GM23248 (cell line): ENCODE measurements around the gene IL31. TPM values are rescaled to one million over a fixed set of nuclear protein-coding genes. Genes with fewer than 3 reads are reported as not detected.

ENCODE experiments used
- DNase-seq: peaks from one replicate; pipeline ENCODE4 v3.0.0-alpha.2; 2015
- H2AFZ ChIP-seq: fragments of 200-600 bp; sonication (generic); 2 replicates; pipeline ENCODE4 v1.6.1; 2016; ENCODE audit warnings: antibody characterized with exemption
- H3F3A ChIP-seq: fragments of 200-600 bp; sonication (generic); 2 replicates; pipeline ENCODE4 v1.6.1; 2016; ENCODE audit warnings: mild to moderate bottlenecking, antibody characterized with exemption, mixed run types; ENCODE audit not compliant: insufficient read depth
- H3K27ac ChIP-seq: fragments of 200-600 bp; sonication (generic); 2 replicates; pipeline ENCODE4 v1.5.1; 2016; ENCODE audit warnings: mild to moderate bottlenecking
- H3K27me3 ChIP-seq: fragments of 200-600 bp; sonication (generic); replicated peaks from 2 replicates; pipeline ENCODE4 v1.6.1; 2016; ENCODE audit warnings: mild to moderate bottlenecking; ENCODE audit not compliant: insufficient read depth
- H3K36me3 ChIP-seq: fragments of 200-600 bp; sonication (generic); 2 replicates; pipeline ENCODE4 v1.6.1; 2016; ENCODE audit warnings: low read depth, mild to moderate bottlenecking
- H3K4me1 ChIP-seq: fragments of 200-600 bp; sonication (generic); 2 replicates; pipeline ENCODE4 v1.6.1; 2016; ENCODE audit warnings: mild to moderate bottlenecking; ENCODE audit not compliant: insufficient read depth
- H3K4me2 ChIP-seq: fragments of 200-600 bp; sonication (generic); one replicate; pipeline ENCODE4 v1.6.1; 2016; ENCODE audit warnings: mild to moderate bottlenecking; ENCODE audit not compliant: unreplicated experiment
- H3K4me3 ChIP-seq: fragments of 200-600 bp; sonication (generic); 2 replicates; pipeline ENCODE4 v1.5.1; 2016; ENCODE audit warnings: mild to moderate bottlenecking
- H3K79me2 ChIP-seq: fragments of 200-600 bp; sonication (generic); 2 replicates; pipeline ENCODE4 v1.6.1; 2016; ENCODE audit warnings: mild to moderate bottlenecking; ENCODE audit not compliant: insufficient read depth
- H3K9ac ChIP-seq: fragments of 200-600 bp; sonication (generic); 2 replicates; pipeline ENCODE4 v1.6.1; 2016; ENCODE audit warnings: mild to moderate bottlenecking
- H3K9me2 ChIP-seq: fragments of 200-600 bp; sonication (generic); 2 replicates; pipeline ENCODE4 v1.6.1; 2016; ENCODE audit warnings: mixed run types, mild to moderate bottlenecking, moderate library complexity; ENCODE audit not compliant: insufficient read depth
- H3K9me3 ChIP-seq: fragments of 200-600 bp; sonication (generic); one replicate; pipeline ENCODE4 v1.6.1; 2017; ENCODE audit warnings: low read depth
- H4K20me1 ChIP-seq: fragments of 200-600 bp; sonication (generic); 2 replicates; pipeline ENCODE4 v1.6.0; 2016; ENCODE audit not compliant: insufficient read depth
- EZH2 ChIP-seq: fragments of 200-600 bp; sonication (generic); IDR thresholded peaks from 2 replicates; pipeline ENCODE4 v1.6.1; 2018; ENCODE audit warnings: antibody characterized with exemption, mild to moderate bottlenecking; ENCODE audit not compliant: insufficient read depth, poor library complexity, severe bottlenecking
- EZH2phosphoT487 ChIP-seq: fragments of 200-600 bp; sonication (generic); IDR thresholded peaks from 2 replicates; pipeline ENCODE4 v1.6.1; 2018; ENCODE audit warnings: antibody characterized with exemption, moderate library complexity, mild to moderate bottlenecking, low read depth; ENCODE audit not compliant: insufficient read depth
- WGBS, 2 experiments: methylation state at CpG; one replicate each; pipeline ENCODE4 v1.1.6; 2015 to 2017; ENCODE audit warnings: low lambda C conversion rate in 2 of 2, low coverage in 1 of 2; ENCODE audit errors: missing lambda C conversion rate in 2 of 2; 5-methylcytosine and 5-hydroxymethylcytosine counted together
- in situ Hi-C: fragments of 300-500 bp; cut with MboI; formaldehyde crosslinking; loops from 2 replicates; pipeline ENCODE4 v1.15.0; 2020
- polyA plus RNA-seq: library from polyadenylated mRNA; unstranded; fragments of >200 nt; fragmentation: Nextera tagmentation; extraction: Ambion mirVana; gene quantifications from 2 replicates; pipeline ENCODE4 v1.2.1, GENCODE V29; 2016
- total RNA-seq: library from RNA; depleted of rRNA; stranded (reverse); fragments of >200 nt; shearing (Covaris generic); gene quantifications from 2 replicates; pipeline ENCODE4 v1.2.3, GENCODE V29; 2014

The IL31 gene
- total and polyA plus RNA-seq, 2 experiments from 2014 or later: not detected

GRCh38 chr12:122172262-122172939 is 1.6 kb downstream of the IL31 start:
- Histone ChIP-seq H3F3A (no peaks in the 10 kb centered on the region), H3K79me2 (no peaks in the 10 kb centered on the region), H3K9me2 (no peaks in the 10 kb centered on the region), H2AFZ (no peak overlapping the region), H3K27ac (no peak overlapping the region), H3K9me3 (no peaks in the 10 kb centered on the region), H3K4me1 (no peaks in the 10 kb centered on the region), H4K20me1 (no peaks in the 10 kb centered on the region), H3K4me2 (no peak overlapping the region), H3K4me3 (no peak overlapping the region), H3K9ac (no peak overlapping the region), H3K36me3 (no peaks in the 10 kb centered on the region), H3K27me3 (peaks cover 5% of the 10 kb centered on the region)
- 73 to 75% methylated on average over 17 of the region's 17 CpGs for WGBS, 2 experiments
- in situ Hi-C loops: no loop called here
- TF ChIP-seq EZH2 (no peak), EZH2phosphoT487 (no peak)
- no peak for DNase-seq

GRCh38 chr12:122171399-122171798 is 2.6 kb downstream of the IL31 start:
- H3K4me2 ChIP-seq: no peak overlapping the region
- H3K79me2 ChIP-seq: no peaks in the 10 kb centered on the region
- no peak overlapping the region for H3K27ac ChIP-seq
- no peaks in the 10 kb centered on the region for H3K4me1 ChIP-seq
- H3F3A ChIP-seq: no peaks in the 10 kb centered on the region
- peaks cover 5% of the 10 kb centered on the region for H3K27me3 ChIP-seq
- H3K9me2 ChIP-seq: no peaks in the 10 kb centered on the region
- H3K9me3 ChIP-seq: no peaks in the 10 kb centered on the region
- no peaks in the 10 kb centered on the region for H4K20me1 ChIP-seq
- no peak overlapping the region for H3K4me3 ChIP-seq
- H3K9ac ChIP-seq: no peak overlapping the region
- H2AFZ ChIP-seq: no peak overlapping the region
- in situ Hi-C loops: no loop called here
- no peaks in the 10 kb centered on the region for H3K36me3 ChIP-seq
- 41 to 57% methylated on average over 5 of the region's 5 CpGs for WGBS, 2 experiments
- TF ChIP-seq EZH2phosphoT487 (no peak), EZH2 (no peak)
- no peak for DNase-seq

GRCh38 chr12:122168492-122168891 is 5.5 kb downstream of the IL31 start:
- Histone ChIP-seq H3K27me3 (peaks cover 5% of the 10 kb centered on the region; the same call in 1 of the 2 replicates), H3K4me1 (no peaks in the 10 kb centered on the region), H3K79me2 (no peaks in the 10 kb centered on the region), H3F3A (no peaks in the 10 kb centered on the region), H3K27ac (no peak overlapping the region), H3K4me3 (no peak overlapping the region), H3K36me3 (no peaks in the 10 kb centered on the region), H2AFZ (no peak overlapping the region), H4K20me1 (no peaks in the 10 kb centered on the region), H3K9me2 (no peaks in the 10 kb centered on the region), H3K9me3 (no peaks in the 10 kb centered on the region), H3K9ac (no peak overlapping the region), H3K4me2 (no peak overlapping the region)
- TF ChIP-seq EZH2phosphoT487: no peak
- no peak for TF ChIP-seq EZH2
- WGBS, 2 experiments: 56 to 59% methylated on average over 3 of the region's 3 CpGs
- in situ Hi-C loops: no loop called here
- no peak for DNase-seq

GRCh38 chr12:122167356-122167925 is 6.6 kb downstream of the IL31 start:
- Histone ChIP-seq H3K4me2 (no peak overlapping the region), H3F3A (no peaks in the 10 kb centered on the region), H3K4me3 (no peak overlapping the region), H3K9me2 (no peaks in the 10 kb centered on the region), H3K27ac (no peak overlapping the region), H3K27me3 (no peaks in the 10 kb centered on the region; the same call in 1 of the 2 replicates), H4K20me1 (no peaks in the 10 kb centered on the region), H3K79me2 (no peaks in the 10 kb centered on the region), H3K36me3 (no peaks in the 10 kb centered on the region), H2AFZ (no peak overlapping the region), H3K4me1 (no peaks in the 10 kb centered on the region), H3K9ac (no peak overlapping the region), H3K9me3 (no peaks in the 10 kb centered on the region)
- TF ChIP-seq EZH2 (no peak), EZH2phosphoT487 (no peak)
- no peak for DNase-seq
- 72 to 76% methylated on average over 10 of the region's 10 CpGs for WGBS, 2 experiments
- in situ Hi-C loops: no loop called here
